ENCODE measurements around the gene YWHAH.

- no peak for TF ChIP-seq CTCF (IDR thresholded peaks at IDR 0.05)
- no peak for TF ChIP-seq JUNB (IDR thresholded peaks at IDR 0.05)
- TF ChIP-seq POLR2AphosphoS2 (conservative IDR thresholded peaks at IDR 0.05; ENCODE audit: low read length) = no peak
- no peak for TF ChIP-seq BHLHE40 (IDR thresholded peaks at IDR 0.05; ENCODE audit: low read depth, low read length)
- no peak for TF ChIP-seq RAD21 (conservative IDR thresholded peaks at IDR 0.05 in 1 of 2, IDR thresholded peaks at IDR 0.05 in 1 of 2)
These were observed 47.9 kb upstream of the YWHAH start for GRCh38 chr22:31896472-31896871.

Data from A549 (cell line).